Liver (tissue), 9 donors: ENCODE results near the gene RXRG. TPM values are rescaled to one million over a fixed set of nuclear protein-coding genes. Genes with fewer than 3 reads are reported as not detected.

Experiments
- DNase-seq: peaks from one replicate; pipeline ENCODE4 v3.0.0-alpha.2; 2017; ENCODE audit warnings: low spot score
- H3K27ac ChIP-seq, 2 donors: one replicate each; pipeline ENCODE4 v1.7.0; 2013; ENCODE audit warnings: inconsistent platforms in 2 of 2, low read length in 2 of 2, control low read depth in 1 of 2, low read depth in 1 of 2, mild to moderate bottlenecking in 1 of 2
- H3K27me3 ChIP-seq, 4 donors: one replicate each; pipeline versions ENCODE4 v1.6.1 to v1.7.0; 2013; ENCODE audit warnings: low read length in 3 of 4, inconsistent platforms in 1 of 4, mild to moderate bottlenecking in 1 of 4, moderate library complexity in 1 of 4; ENCODE audit not compliant: control insufficient read depth in 4 of 4, insufficient read depth in 4 of 4
- H3K36me3 ChIP-seq, 4 donors: one replicate each; pipeline versions ENCODE4 v1.6.1 to v1.7.0; 2013; ENCODE audit warnings: low read length in 3 of 4, mild to moderate bottlenecking in 3 of 4, low read depth in 1 of 4, moderate library complexity in 1 of 4; ENCODE audit not compliant: control insufficient read depth in 4 of 4, insufficient read depth in 3 of 4
- H3K4me1 ChIP-seq, 4 donors: one replicate each; pipeline versions ENCODE4 v1.6.1 to v1.7.0; 2013; ENCODE audit warnings: low read length in 3 of 4, mild to moderate bottlenecking in 3 of 4, moderate library complexity in 1 of 4; ENCODE audit not compliant: control insufficient read depth in 4 of 4, insufficient read depth in 4 of 4
- H3K4me3 ChIP-seq, 3 donors: one replicate each; pipeline versions ENCODE4 v1.6.1 to v1.7.0; 2013; ENCODE audit warnings: low read length in 3 of 3, control low read depth in 1 of 3, low read depth in 1 of 3, mild to moderate bottlenecking in 1 of 3
- H3K9ac ChIP-seq, 2 donors: one replicate each; pipeline ENCODE4 v1.7.0; 2013; ENCODE audit warnings: low read length in 2 of 2, mild to moderate bottlenecking in 2 of 2, moderate library complexity in 2 of 2, control low read depth in 1 of 2, low read depth in 1 of 2
- H3K9me3 ChIP-seq, 4 donors: one replicate each; pipeline versions ENCODE4 v1.6.1 to v1.7.0; 2013; ENCODE audit warnings: low read length in 3 of 4; ENCODE audit not compliant: control insufficient read depth in 4 of 4
- CTCF ChIP-seq: fragments of 150-350 bp; IDR thresholded peaks from 2 replicates; pipeline ENCODE4 v1.5.1; 2017; ENCODE audit warnings: improper control_type of control experiment, low read depth, low read length; ENCODE audit not compliant: missing input control
- EGR1 ChIP-seq, 2 donors: IDR thresholded peaks; 2 replicates each; pipeline ENCODE4 v1.6.1; 2016 to 2018; ENCODE audit warnings: antibody characterized with exemption in 2 of 2, low read depth in 2 of 2
- FOXA1 ChIP-seq: IDR thresholded peaks from 2 replicates; pipeline ENCODE4 v1.6.1; 2016; ENCODE audit warnings: antibody characterized with exemption
- FOXA2 ChIP-seq: IDR thresholded peaks from 2 replicates; pipeline ENCODE4 v1.6.1; 2016; ENCODE audit warnings: antibody characterized with exemption
- HNF4A ChIP-seq, 2 donors: conservative IDR thresholded peaks; 2 replicates each; pipeline ENCODE4 v1.6.1; 2016; ENCODE audit warnings: antibody characterized with exemption in 2 of 2, mild to moderate bottlenecking in 2 of 2
- HNF4G ChIP-seq: IDR thresholded peaks from 2 replicates; pipeline ENCODE4 v1.6.1; 2016; ENCODE audit warnings: antibody characterized with exemption
- JUND ChIP-seq, 2 donors: IDR thresholded peaks; 2 replicates each; pipeline ENCODE4 v1.6.1; 2016; ENCODE audit warnings: antibody characterized with exemption in 2 of 2
- RAD21 ChIP-seq, 2 donors: IDR thresholded peaks; 2 replicates each; pipeline ENCODE4 v1.6.1; 2016; ENCODE audit warnings: antibody characterized with exemption in 2 of 2, mild to moderate bottlenecking in 2 of 2
- RXRA ChIP-seq, 2 donors: IDR thresholded peaks; 2 replicates each; pipeline ENCODE4 v1.6.1; 2017 to 2018; ENCODE audit warnings: antibody characterized with exemption in 2 of 2, mild to moderate bottlenecking in 1 of 2
- SP1 ChIP-seq: IDR thresholded peaks from 2 replicates; pipeline ENCODE4 v1.6.1; 2018; ENCODE audit warnings: antibody characterized with exemption, mild to moderate bottlenecking
- TAF1 ChIP-seq: conservative IDR thresholded peaks from 2 replicates; pipeline ENCODE4 v1.6.1; 2016; ENCODE audit warnings: antibody characterized with exemption, mild to moderate bottlenecking
- YY1 ChIP-seq: IDR thresholded peaks from 2 replicates; pipeline ENCODE4 v1.6.1; 2016; ENCODE audit warnings: antibody characterized with exemption, mild to moderate bottlenecking
- WGBS: extraction: QIAGEN DNeasy Blood & Tissue Kit; methylation state at CpG from one replicate; pipeline ENCODE4 v1.1.7; 2013; 5-methylcytosine and 5-hydroxymethylcytosine counted together
- polyA plus RNA-seq, 2 donors: library from polyadenylated mRNA; stranded (reverse) in 1 of 2; unstranded in 1 of 2; fragments of 200-250 nt in 1 of 2; fragments of >200 nt in 1 of 2; fragmentation: Nextera tagmentation in 1 of 2; extraction: Ambion mirVana in 1 of 2; gene quantifications; one replicate each; pipeline versions ENCODE4 v1.2.1 to v1.2.3, GENCODE V29; 2013 to 2015
- total RNA-seq, 2 donors: library from RNA; depleted of rRNA; stranded (reverse); fragments of >200 nt; gene quantifications; one replicate each; pipeline ENCODE4 v1.2.3, GENCODE V29; 2014
- TF ChIP-seq, protein P1 (sequence below): IDR thresholded peaks from 2 replicates; pipeline ENCODE4 v1.6.1; 2016; ENCODE audit warnings: antibody characterized with exemption
- TF ChIP-seq, protein P2 (sequence below): IDR thresholded peaks from 2 replicates; pipeline ENCODE4 v1.6.1; 2016; ENCODE audit warnings: antibody characterized with exemption, mild to moderate bottlenecking
- donor health status: healthy.
- donor health status: healthy.
- donor health status: healthy.
- donor health status: healthy.
- donor health status: healthy.

Gene RXRG
- total and polyA plus RNA-seq, 4 donors: 0.12 to 0.44 (median 0.42) TPM; not detected in 1

GRCh38 chr1:165434281-165434680, 10.6 kb downstream of the RXRG start:
- no peaks in the 10 kb centered on the region for H3K27me3 ChIP-seq
- no peaks in the 10 kb centered on the region for H3K9me3 ChIP-seq
- WGBS: 44% methylated on average over 2 of the region's 2 CpGs
- no peaks in the 10 kb centered on the region for H3K4me1 ChIP-seq
- no peak for DNase-seq
- no peaks in the 10 kb centered on the region for H3K36me3 ChIP-seq
- no peak overlapping the region for H3K4me3 ChIP-seq
- no peak overlapping the region for H3K27ac ChIP-seq
- TF ChIP-seq EGR1 (IDR thresholded peaks at IDR 0.05; ENCODE audit: low read depth in 2 of 2) (no peak), YY1 (no peak), SP1 (no peak), FOXA1 (no peak), CTCF (no peak), TAF1 (no peak), HNF4A (conservative IDR thresholded peaks at IDR 0.05) (no peak), HNF4G (no peak), RAD21 (IDR thresholded peaks at IDR 0.05) (no peak), RXRA (IDR thresholded peaks at IDR 0.05) (no peak), FOXA2 (no peak), JUND (IDR thresholded peaks at IDR 0.05) (no peak)
- TF ChIP-seq, protein P1, sequence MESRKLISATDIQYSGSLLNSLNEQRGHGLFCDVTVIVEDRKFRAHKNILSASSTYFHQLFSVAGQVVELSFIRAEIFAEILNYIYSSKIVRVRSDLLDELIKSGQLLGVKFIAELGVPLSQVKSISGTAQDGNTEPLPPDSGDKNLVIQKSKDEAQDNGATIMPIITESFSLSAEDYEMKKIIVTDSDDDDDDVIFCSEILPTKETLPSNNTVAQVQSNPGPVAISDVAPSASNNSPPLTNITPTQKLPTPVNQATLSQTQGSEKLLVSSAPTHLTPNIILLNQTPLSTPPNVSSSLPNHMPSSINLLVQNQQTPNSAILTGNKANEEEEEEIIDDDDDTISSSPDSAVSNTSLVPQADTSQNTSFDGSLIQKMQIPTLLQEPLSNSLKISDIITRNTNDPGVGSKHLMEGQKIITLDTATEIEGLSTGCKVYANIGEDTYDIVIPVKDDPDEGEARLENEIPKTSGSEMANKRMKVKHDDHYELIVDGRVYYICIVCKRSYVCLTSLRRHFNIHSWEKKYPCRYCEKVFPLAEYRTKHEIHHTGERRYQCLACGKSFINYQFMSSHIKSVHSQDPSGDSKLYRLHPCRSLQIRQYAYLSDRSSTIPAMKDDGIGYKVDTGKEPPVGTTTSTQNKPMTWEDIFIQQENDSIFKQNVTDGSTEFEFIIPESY: no peak
- TF ChIP-seq, protein P2, sequence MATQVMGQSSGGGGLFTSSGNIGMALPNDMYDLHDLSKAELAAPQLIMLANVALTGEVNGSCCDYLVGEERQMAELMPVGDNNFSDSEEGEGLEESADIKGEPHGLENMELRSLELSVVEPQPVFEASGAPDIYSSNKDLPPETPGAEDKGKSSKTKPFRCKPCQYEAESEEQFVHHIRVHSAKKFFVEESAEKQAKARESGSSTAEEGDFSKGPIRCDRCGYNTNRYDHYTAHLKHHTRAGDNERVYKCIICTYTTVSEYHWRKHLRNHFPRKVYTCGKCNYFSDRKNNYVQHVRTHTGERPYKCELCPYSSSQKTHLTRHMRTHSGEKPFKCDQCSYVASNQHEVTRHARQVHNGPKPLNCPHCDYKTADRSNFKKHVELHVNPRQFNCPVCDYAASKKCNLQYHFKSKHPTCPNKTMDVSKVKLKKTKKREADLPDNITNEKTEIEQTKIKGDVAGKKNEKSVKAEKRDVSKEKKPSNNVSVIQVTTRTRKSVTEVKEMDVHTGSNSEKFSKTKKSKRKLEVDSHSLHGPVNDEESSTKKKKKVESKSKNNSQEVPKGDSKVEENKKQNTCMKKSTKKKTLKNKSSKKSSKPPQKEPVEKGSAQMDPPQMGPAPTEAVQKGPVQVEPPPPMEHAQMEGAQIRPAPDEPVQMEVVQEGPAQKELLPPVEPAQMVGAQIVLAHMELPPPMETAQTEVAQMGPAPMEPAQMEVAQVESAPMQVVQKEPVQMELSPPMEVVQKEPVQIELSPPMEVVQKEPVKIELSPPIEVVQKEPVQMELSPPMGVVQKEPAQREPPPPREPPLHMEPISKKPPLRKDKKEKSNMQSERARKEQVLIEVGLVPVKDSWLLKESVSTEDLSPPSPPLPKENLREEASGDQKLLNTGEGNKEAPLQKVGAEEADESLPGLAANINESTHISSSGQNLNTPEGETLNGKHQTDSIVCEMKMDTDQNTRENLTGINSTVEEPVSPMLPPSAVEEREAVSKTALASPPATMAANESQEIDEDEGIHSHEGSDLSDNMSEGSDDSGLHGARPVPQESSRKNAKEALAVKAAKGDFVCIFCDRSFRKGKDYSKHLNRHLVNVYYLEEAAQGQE: no peak
- no peak overlapping the region for H3K9ac ChIP-seq

DNA sequence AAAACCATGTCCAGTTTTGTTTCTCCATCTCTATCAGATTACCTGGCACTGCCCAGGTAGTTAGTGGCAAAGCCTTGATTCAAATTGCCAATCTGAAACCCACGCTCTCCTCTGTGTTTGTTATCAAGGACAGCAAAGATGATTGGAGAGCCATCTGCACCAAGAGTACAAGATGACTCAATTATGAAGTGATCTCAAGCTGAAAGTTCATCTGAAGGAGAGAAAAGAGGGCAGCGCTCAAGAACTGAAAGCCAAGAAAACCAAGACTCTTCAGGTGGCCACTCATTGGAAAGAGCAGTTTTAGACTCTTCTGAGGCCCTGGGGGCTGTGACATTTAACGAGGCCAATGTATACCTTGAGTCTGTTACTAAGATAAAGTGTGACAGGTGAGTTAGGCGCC, 13.8 kb downstream of the RXRG start:
- WGBS: 77% methylated on average over 4 of the region's 4 CpGs
- no peak overlapping the region for H3K9ac ChIP-seq
- TF ChIP-seq JUND (IDR thresholded peaks at IDR 0.05) (no peak), FOXA2 (no peak), TAF1 (no peak)
- DNase-seq: no peak
- H3K27me3 ChIP-seq: no peaks in the 10 kb centered on the region
- H3K4me3 ChIP-seq: no peak overlapping the region
- no peak overlapping the region for H3K27ac ChIP-seq
- H3K9me3 ChIP-seq: peaks cover 0 to 3% (median 0%) of the 10 kb centered on the region in 4 donors
- no peaks in the 10 kb centered on the region for H3K36me3 ChIP-seq
- no peaks in the 10 kb centered on the region for H3K4me1 ChIP-seq
